ENCODE data around the gene PNPLA7. TPM values are rescaled to one million over a fixed set of nuclear protein-coding genes. Genes with fewer than 3 reads are reported as not detected.
"Not testable (repeated sequence)": the region's sequence is repeated elsewhere in the genome, so short reads cannot be mapped to it uniquely, and the experiment has no call there.

Gene PNPLA7
- total and polyA plus RNA-seq, 10 of the 15 experiments (the other 5 are each of a cell fraction or from before 2014, with no cell fraction given), result 0.04 to 0.85 (median 0.19) TPM; not detected in 1

- TF ChIP-seq NFXL1 (IDR thresholded peaks at IDR 0.05; ENCODE audit: borderline replicate concordance) (peak; percentile 97), BHLHE40 (IDR thresholded peaks at IDR 0.05; ENCODE audit: borderline replicate concordance in 1 of 2, low read depth in 2 of 2, low read length in 1 of 2) (peak; percentile 61 to 75; a peak in 1 of 4 replicates), RAD21 (IDR thresholded peaks at IDR 0.05; ENCODE audit: insufficient read depth, low read depth, low read length) (peak; percentile 38), USF1 (IDR thresholded peaks at IDR 0.05; ENCODE audit: borderline replicate concordance, extremely low read length, insufficient read depth, low read depth, low read length) (peak; percentile 67), SMC3 (IDR thresholded peaks at IDR 0.05; ENCODE audit: borderline replicate concordance, low read length) (peak; percentile 23; the same call in 1 of the 2 replicates), USF2 (IDR thresholded peaks at IDR 0.05; ENCODE audit: borderline replicate concordance, low read depth, low read length) (peak; percentile 78), ATF3 (IDR thresholded peaks at IDR 0.05; ENCODE audit: borderline replicate concordance, extremely low read depth, low read depth, low read length) (peak; percentile 81; the same call in 1 of the 2 replicates), NBN (IDR thresholded peaks at IDR 0.05) (peak; percentile 19; the same call in 1 of the 2 replicates), HCFC1 (IDR thresholded peaks at IDR 0.05; ENCODE audit: low read length) (0 out of 2 replicates have a peak, but pooled peaks have one; percentile 9), MTA2 (IDR thresholded peaks at IDR 0.05; ENCODE audit: low read depth) (peak; percentile 57; the same call in 1 of the 2 replicates), NR2F1 (conservative IDR thresholded peaks at IDR 0.05) (peak; percentile 87), RAD51 (IDR thresholded peaks at IDR 0.05) (peak; percentile 93), NKRF (conservative IDR thresholded peaks at IDR 0.05) (no peak), CTCF (IDR thresholded peaks at IDR 0.05 in 2 of 3, conservative IDR thresholded peaks at IDR 0.05 in 1 of 3; ENCODE audit: control insufficient read depth in 2 of 3, extremely low read depth in 1 of 3, insufficient read depth in 1 of 3, low read depth in 3 of 3, low read length in 3 of 3) (peak; percentile 57 to 68 (median 63))
Measured at GRCh38 chr9:137534256-137535119, 15.7 kb downstream of the PNPLA7 start (continued).

GRCh38 chr9:137532891-137533468 is 17.2 kb downstream of the PNPLA7 start:
- CTCF ChIA-PET; RAD21 ChIA-PET (ENCODE audit: unreplicated experiment); H4K20me1 ChIP-seq (ENCODE audit: control insufficient read depth, insufficient read depth); H3K27ac ChIP-seq (ENCODE audit: control insufficient read depth, insufficient read depth); H3K4me3 ChIP-seq; H3K9me3 ChIP-seq (replicated peaks; ENCODE audit: control insufficient read depth, insufficient read depth, low read length); H3K4me2 ChIP-seq (ENCODE audit: control insufficient read depth, insufficient read depth); H3K79me2 ChIP-seq (ENCODE audit: control insufficient read depth, insufficient read depth, low read length); H2AFZ ChIP-seq (ENCODE audit: control insufficient read depth, low read depth, low read length); ATAC-seq; POLR2A ChIA-PET; H3K9ac ChIP-seq (ENCODE audit: control insufficient read depth, insufficient read depth, low read length); in situ Hi-C loops (cut with MboI); BruUV-seq (replicated peaks); FAIRE-seq; DNase-seq (ENCODE audit: low read depth, low spot score); H3K27me3 ChIP-seq (replicated peaks in 1 of 2; ENCODE audit: control insufficient read depth in 2 of 2, insufficient read depth in 2 of 2, low read length in 1 of 2); SMC1A ChIA-PET (ENCODE audit: uncharacterized antibody, unreplicated experiment); H3K36me3 ChIP-seq (ENCODE audit: control insufficient read depth in 2 of 2, insufficient read depth in 2 of 2, low read length in 1 of 2): not testable (repeated sequence)
- 38% methylated on average over 10 of the region's 10 CpGs for WGBS (ENCODE audit: insufficient coverage, insufficient replicate concordance, low lambda C conversion rate, missing lambda C conversion rate)
- intact Hi-C loops (cut with micrococcal nuclease; ENCODE audit: unreplicated experiment), result loop anchor here (10.0 kb wide), 1 partner anchor 108 kb away; the partner anchor contains the start of genes EXD3 and NOXA1
- H3K4me1 ChIP-seq (ENCODE audit: control insufficient read depth, insufficient read depth, low read length), result peaks cover 19% of the 10 kb centered on the region

Measured in GM12878 (cell line).